Occipital lobe (tissue), 2 donors: ENCODE results near the gene KIF4B. TPM values are rescaled to one million over a fixed set of nuclear protein-coding genes. Genes with fewer than 3 reads are reported as not detected.

Experiments
- DNase-seq: peaks from one replicate; lab custom pipeline; 2025; lab: John Stamatoyannopoulos, UW
- total RNA-seq: library from RNA; depleted of rRNA; stranded (reverse); fragments of >200 nt; gene quantifications from one replicate; pipeline ENCODE4 v1.2.3, GENCODE V29; 2014

Gene KIF4B
- total RNA-seq, 1 donor from 2014 or later, result 0.16 TPM

GRCh38 chr5:155056644-155057269, 43.2 kb downstream of the KIF4B start:
- no peak for DNase-seq

GRCh38 chr5:155057626-155058025, 44.1 kb downstream of the KIF4B start:
- no peak for DNase-seq

GRCh38 chr5:155064580-155064979, 51.0 kb downstream of the KIF4B start:
- DNase-seq, result no peak

- no peak for DNase-seq
Observed at GRCh38 chr5:155066886-155067595, 53.5 kb downstream of the KIF4B start.

Other genes starting within 250 kb of the KIF4B start
- 7.2 TPM for gene FAXDC2, start 163.2 kb upstream of the KIF4B start, total RNA-seq
- 139 TPM for gene CNOT8, start 155.1 kb upstream of the KIF4B start, total RNA-seq
- 23.1 TPM for gene GEMIN5, start 75.5 kb upstream of the KIF4B start, total RNA-seq
- gene MRPL22, start 72.7 kb upstream of the KIF4B start, total RNA-seq, result 42.1 TPM